Suprapubic skin (tissue), 3 donors: ENCODE measurements around the gene AKT2.

ENCODE experiments used
- EP300 ChIP-seq: sonication (generic); formaldehyde crosslinking; IDR thresholded peaks from one replicate; pipeline ENCODE4 v1.6.1; 2017; ENCODE audit warnings: antibody characterized with exemption
- TF ChIP-seq, protein P1 (sequence below), 2 donors: fragments of 200-600 bp in 1 of 2; fragments of 450-650 bp in 1 of 2; sonication (generic) in 1 of 2; IDR thresholded peaks; one replicate each; pipeline ENCODE4 v1.5.1; 2016 to 2019; ENCODE audit warnings: antibody characterized with exemption in 2 of 2, mild to moderate bottlenecking in 1 of 2, moderate library complexity in 1 of 2

DNA sequence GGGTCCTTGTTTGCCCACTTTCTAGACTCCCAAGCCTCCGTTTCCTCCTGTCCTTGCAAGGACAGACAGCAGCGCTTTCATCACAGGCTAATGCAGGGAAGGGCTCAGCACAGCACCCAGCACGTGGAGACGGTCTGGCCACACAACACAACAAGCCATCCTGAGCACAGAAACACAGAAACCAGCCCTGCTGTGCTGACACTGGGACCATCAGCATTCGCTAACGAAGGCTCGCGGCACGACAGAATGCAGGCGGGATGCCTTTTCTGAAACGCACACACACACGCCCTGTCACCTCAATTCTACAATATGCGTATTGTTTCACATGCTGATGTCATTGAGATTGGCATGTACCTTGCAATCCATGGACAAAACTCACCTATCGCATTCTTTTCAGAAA, 12.9 kb downstream of the AKT2 start:
- TF ChIP-seq EP300: no peak
- TF ChIP-seq, protein P1, sequence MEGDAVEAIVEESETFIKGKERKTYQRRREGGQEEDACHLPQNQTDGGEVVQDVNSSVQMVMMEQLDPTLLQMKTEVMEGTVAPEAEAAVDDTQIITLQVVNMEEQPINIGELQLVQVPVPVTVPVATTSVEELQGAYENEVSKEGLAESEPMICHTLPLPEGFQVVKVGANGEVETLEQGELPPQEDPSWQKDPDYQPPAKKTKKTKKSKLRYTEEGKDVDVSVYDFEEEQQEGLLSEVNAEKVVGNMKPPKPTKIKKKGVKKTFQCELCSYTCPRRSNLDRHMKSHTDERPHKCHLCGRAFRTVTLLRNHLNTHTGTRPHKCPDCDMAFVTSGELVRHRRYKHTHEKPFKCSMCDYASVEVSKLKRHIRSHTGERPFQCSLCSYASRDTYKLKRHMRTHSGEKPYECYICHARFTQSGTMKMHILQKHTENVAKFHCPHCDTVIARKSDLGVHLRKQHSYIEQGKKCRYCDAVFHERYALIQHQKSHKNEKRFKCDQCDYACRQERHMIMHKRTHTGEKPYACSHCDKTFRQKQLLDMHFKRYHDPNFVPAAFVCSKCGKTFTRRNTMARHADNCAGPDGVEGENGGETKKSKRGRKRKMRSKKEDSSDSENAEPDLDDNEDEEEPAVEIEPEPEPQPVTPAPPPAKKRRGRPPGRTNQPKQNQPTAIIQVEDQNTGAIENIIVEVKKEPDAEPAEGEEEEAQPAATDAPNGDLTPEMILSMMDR (IDR thresholded peaks at IDR 0.05): no peak
